COR-L47 (cell line): ENCODE results near the gene SORCS2.

Experiments
- DNase-seq: peaks from one replicate; lab custom pipeline; 2025; lab: John Stamatoyannopoulos, UW

SORCS2 gene

GRCh38 chr4:7377223-7377865, 185.0 kb downstream of the SORCS2 start:
- peak; percentile 69 for DNase-seq

GRCh38 chr4:7379186-7379585, 186.8 kb downstream of the SORCS2 start:
- no peak for DNase-seq

- DNase-seq = no peak
Observed at GRCh38 chr4:7379719-7380118, 187.4 kb downstream of the SORCS2 start.

- DNase-seq = no peak
Observed at GRCh38 chr4:7381221-7381889, 189.0 kb downstream of the SORCS2 start.

GRCh38 chr4:7381890-7382633, 189.7 kb downstream of the SORCS2 start:
- DNase-seq = no peak

GRCh38 chr4:7382634-7383014, 190.3 kb downstream of the SORCS2 start:
- no peak for DNase-seq

GRCh38 chr4:7383266-7383665, 190.9 kb downstream of the SORCS2 start:
- DNase-seq = no peak

- DNase-seq = no peak
Observed at GRCh38 chr4:7384003-7384928, 191.9 kb downstream of the SORCS2 start.

GRCh38 chr4:7384929-7385890, 192.9 kb downstream of the SORCS2 start:
- no peak for DNase-seq

GRCh38 chr4:7387925-7388324, 195.6 kb downstream of the SORCS2 start:
- no peak for DNase-seq

- no peak for DNase-seq
Observed at GRCh38 chr4:7388627-7389026, 196.3 kb downstream of the SORCS2 start.

GRCh38 chr4:7389101-7389701, 196.9 kb downstream of the SORCS2 start:
- DNase-seq = no peak

GRCh38 chr4:7389719-7390118, 197.4 kb downstream of the SORCS2 start:
- no peak for DNase-seq

GRCh38 chr4:7390336-7390735, 198.0 kb downstream of the SORCS2 start:
- DNase-seq = no peak

- no peak for DNase-seq
Observed at GRCh38 chr4:7390906-7391636, 198.7 kb downstream of the SORCS2 start.

- no peak for DNase-seq
Observed at GRCh38 chr4:7391637-7392437, 199.5 kb downstream of the SORCS2 start.

- no peak for DNase-seq
Observed at GRCh38 chr4:7392438-7393421, 200.4 kb downstream of the SORCS2 start.
